GM12892 (cell line): ENCODE results near the gene ZMYND12.

ENCODE experiments used
- POLR2A ChIP-seq: IDR thresholded peaks from 2 replicates; pipeline ENCODE4 v1.6.1; 2011; ENCODE audit warnings: low read depth, low read length, control low read depth
- POLR2AphosphoS5 ChIP-seq: IDR thresholded peaks from 2 replicates; pipeline ENCODE4 v1.6.1; 2011; ENCODE audit warnings: low read depth, low read length, control low read depth

DNA sequence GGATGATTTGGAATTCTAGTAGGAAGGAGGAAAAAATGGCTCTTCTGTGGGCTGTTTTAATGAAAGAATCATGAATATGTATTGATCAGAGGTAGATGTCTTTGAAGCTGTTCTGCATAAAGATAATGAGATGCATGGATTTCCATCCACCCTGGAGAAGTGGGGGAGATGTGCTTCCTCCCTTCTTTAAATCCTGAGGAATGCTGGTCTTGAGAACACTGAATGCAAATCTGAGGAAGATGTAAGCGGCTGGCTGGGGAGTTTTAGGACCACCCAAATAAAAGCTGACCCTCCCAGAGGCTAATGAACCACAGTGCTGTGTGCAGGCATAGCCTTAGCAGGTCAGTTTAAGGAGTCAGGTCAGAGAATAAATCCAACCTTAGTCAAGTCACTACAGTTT lies 37.3 kb downstream of the ZMYND12 start:
- TF ChIP-seq POLR2AphosphoS5 (no peak), POLR2A (no peak)
